ENCODE results near the gene MRLN. TPM values are rescaled to one million over a fixed set of nuclear protein-coding genes. Genes with fewer than 3 reads are reported as not detected.

Gene MRLN
- total and polyA plus RNA-seq, 2 of the 4 experiments (the other 2 are of a cell fraction): not detected

GRCh38 chr10:59694936-59695335, 58.3 kb downstream of the MRLN start:
- no peak overlapping the region for H2BK20ac ChIP-seq (ENCODE audit: low read depth, low read length)
- H3K14ac ChIP-seq (replicated peaks; ENCODE audit: low read depth, low read length): no peak overlapping the region
- H3K18ac ChIP-seq (ENCODE audit: low read depth, low read length): no peak overlapping the region
- no TSS peak for BruUV-seq (replicated peaks)
- no peak overlapping the region for H2BK5ac ChIP-seq (ENCODE audit: low read depth, low read length, poor library complexity, severe bottlenecking)
- H2BK15ac ChIP-seq (ENCODE audit: low read depth, low read length): no peak overlapping the region
- H3K36me3 ChIP-seq (ENCODE audit: control insufficient read depth, insufficient read depth, low read length): no peaks in the 10 kb centered on the region
- H3K4me3 ChIP-seq (ENCODE audit: insufficient read depth, low read depth, low read length): no peak overlapping the region
- in situ Hi-C loops (cut with MboI; ENCODE audit: low sequenced_read_pairs): no loop called here
- H3K27ac ChIP-seq (ENCODE audit: insufficient read depth, low read length): no peak overlapping the region
- intact Hi-C loops (cut with micrococcal nuclease): no loop called here
- no CpG with 5 or more reads among the region's 1 CpG for WGBS, 2 experiments (ENCODE audit: extremely low coverage in 2 of 2, insufficient read length in 1 of 2)
- H2AK9ac ChIP-seq (replicated peaks; ENCODE audit: low read depth, low read length, poor library complexity): no peak overlapping the region
- H3K4ac ChIP-seq (ENCODE audit: low read depth, low read length): no peak overlapping the region
- no peak overlapping the region for H3K4me2 ChIP-seq (ENCODE audit: low read depth, low read length)
- DNase-seq (no peak), ATAC-seq (ENCODE audit: low read depth) (no peak)
- no peak overlapping the region for H4K8ac ChIP-seq (ENCODE audit: low read depth in 2 of 2, low read length in 2 of 2)
- H3K4me1 ChIP-seq (ENCODE audit: control insufficient read depth, insufficient read depth, low read length): no peaks in the 10 kb centered on the region
- no peak overlapping the region for H2AFZ ChIP-seq (replicated peaks; ENCODE audit: low read length, poor library complexity)
- H3K9me1 ChIP-seq (ENCODE audit: insufficient read depth, low read length): no peaks in the 10 kb centered on the region
- no peak overlapping the region for H3K56ac ChIP-seq (ENCODE audit: extremely low read depth, insufficient read depth, low read length)
- no peak overlapping the region for H2BK120ac ChIP-seq (ENCODE audit: low read depth, low read length)
- dilution Hi-C loops (cut with HindIII; ENCODE audit: low sequenced_read_pairs, unreplicated experiment): no loop called here
- no peak for TF ChIP-seq BHLHE40 (IDR thresholded peaks at IDR 0.05; ENCODE audit: low read depth, low read length)
- TF ChIP-seq RAD21 (IDR thresholded peaks at IDR 0.05; ENCODE audit: low read length): no peak
- TF ChIP-seq RCOR1 (IDR thresholded peaks at IDR 0.05; ENCODE audit: insufficient replicate concordance, low read length): no peak
- TF ChIP-seq POLR2A (IDR thresholded peaks at IDR 0.05; ENCODE audit: low read depth, low read length): no peak
- no peak for TF ChIP-seq CTCF (conservative IDR thresholded peaks at IDR 0.05; ENCODE audit: low read depth, low read length)
- no peak for TF ChIP-seq CHD1 (IDR thresholded peaks at IDR 0.05; ENCODE audit: low read depth, low read length)
- no peak for TF ChIP-seq MXI1 (IDR thresholded peaks at IDR 0.05; ENCODE audit: borderline replicate concordance, low read depth, low read length)
- TF ChIP-seq CEBPB (IDR thresholded peaks at IDR 0.05; ENCODE audit: low read depth, low read length): no peak
- TF ChIP-seq MAFK (IDR thresholded peaks at IDR 0.05; ENCODE audit: low read depth, low read length): no peak
- TF ChIP-seq MAZ (IDR thresholded peaks at IDR 0.05; ENCODE audit: borderline replicate concordance, low read depth, low read length): no peak
- no peak for TF ChIP-seq SMC3 (IDR thresholded peaks at IDR 0.05; ENCODE audit: low read depth, low read length)
- TF ChIP-seq ELK1 (IDR thresholded peaks at IDR 0.05; ENCODE audit: borderline replicate concordance, low read depth, low read length): no peak
- no peak for TF ChIP-seq NFE2L2 (IDR thresholded peaks at IDR 0.05; ENCODE audit: low read depth, low read length)
- no peak for TF ChIP-seq FOS (IDR thresholded peaks at IDR 0.05; ENCODE audit: low read depth, low read length)
- no peak for TF ChIP-seq RFX5 (IDR thresholded peaks at IDR 0.05; ENCODE audit: low read depth, low read length)
- no peak for TF ChIP-seq USF2 (IDR thresholded peaks at IDR 0.05; ENCODE audit: low read depth, low read length)
- H2AK5ac ChIP-seq (ENCODE audit: low read depth, low read length): no peak overlapping the region
- H4K91ac ChIP-seq (ENCODE audit: insufficient read depth, low read depth, low read length): no peak overlapping the region
- no peaks in the 10 kb centered on the region for H4K20me1 ChIP-seq (ENCODE audit: insufficient read depth, low read length)
- H3K9ac ChIP-seq (ENCODE audit: low read depth, low read length): no peak overlapping the region
- no peaks in the 10 kb centered on the region for H3K9me3 ChIP-seq (ENCODE audit: control insufficient read depth, insufficient read depth, low read length)
- no peaks in the 10 kb centered on the region for H3K79me1 ChIP-seq (ENCODE audit: low read depth in 1 of 2, low read length in 2 of 2)
- ChIA-PET POLR2A (ENCODE audit: unreplicated experiment) (no interaction called here), CTCF (no interaction called here)
- H3K23ac ChIP-seq (ENCODE audit: low read depth, low read length): no peak overlapping the region
- H4K5ac ChIP-seq (ENCODE audit: low read depth, low read length): no peak overlapping the region
- H3K27me3 ChIP-seq (ENCODE audit: control insufficient read depth, insufficient read depth, low read length): no peaks in the 10 kb centered on the region
